Measurements from ENCODE around the gene IGFBP6. TPM values are rescaled to one million over a fixed set of nuclear protein-coding genes. Genes with fewer than 3 reads are reported as not detected.

IGFBP6 gene
- total RNA-seq, 1 donor from 2014 or later = 20.8 TPM

DNA sequence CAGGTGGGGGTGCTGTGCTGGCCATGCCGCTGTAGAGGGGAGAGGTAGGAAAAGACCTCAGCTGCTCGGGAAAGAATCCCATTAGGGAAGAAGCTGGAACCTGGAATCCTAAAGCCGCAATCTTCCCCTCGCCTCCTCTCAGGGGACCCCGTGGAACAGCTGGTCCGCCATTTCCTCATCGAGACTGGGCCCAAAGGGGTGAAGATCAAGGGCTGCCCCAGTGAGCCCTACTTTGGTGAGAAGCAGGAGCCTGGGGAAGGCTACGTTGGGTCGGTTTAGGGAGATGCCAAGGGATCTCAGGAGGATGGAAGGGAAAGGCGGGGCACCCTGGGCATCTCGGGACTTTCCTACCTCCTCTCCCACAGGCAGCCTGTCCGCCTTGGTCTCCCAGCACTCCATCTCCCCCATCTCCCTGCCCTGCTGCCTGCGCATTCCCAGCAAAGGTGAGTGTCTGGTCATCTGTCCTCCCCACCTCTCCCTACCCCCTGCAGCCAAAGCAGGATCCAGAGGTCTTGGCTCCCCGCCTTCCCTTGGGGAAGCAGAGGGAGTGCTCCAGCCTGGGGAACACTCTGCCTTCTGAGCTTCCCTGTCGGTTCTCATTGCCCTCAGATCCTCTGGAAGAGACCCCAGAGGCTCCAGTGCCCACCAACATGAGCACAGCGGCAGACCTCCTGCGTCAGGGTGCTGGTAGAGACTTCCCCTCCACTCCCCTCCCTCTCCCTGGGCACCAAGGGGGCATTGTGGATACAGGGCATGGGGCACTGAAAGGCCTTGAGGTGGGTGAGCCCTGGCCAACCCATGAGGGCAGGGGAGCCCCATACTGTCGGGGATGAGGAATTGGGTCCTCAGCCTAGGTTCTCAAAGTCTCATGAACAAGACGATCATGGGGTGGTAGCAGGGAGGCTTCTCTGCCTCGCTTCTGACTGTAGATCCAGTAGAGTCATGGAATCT lies 35.2 kb upstream of the IGFBP6 start:
- H3K9me3 ChIP-seq (ENCODE audit: insufficient read depth, low read depth, low read length) = no peaks in the 10 kb centered on the region
- no peak overlapping the region for H3K9ac ChIP-seq (ENCODE audit: low read length)
- H3K4me1 ChIP-seq (ENCODE audit: insufficient read depth, low read length) = peaks cover 25% of the 10 kb centered on the region
- H4K20me1 ChIP-seq (ENCODE audit: insufficient read depth, low read length) = peaks cover 17% of the 10 kb centered on the region
- H2AFZ ChIP-seq (ENCODE audit: low read depth, low read length) = no peak overlapping the region
- H3K79me2 ChIP-seq (ENCODE audit: insufficient read depth, low read length) = no peaks in the 10 kb centered on the region
- no peak for FAIRE-seq
- H3K27ac Mint-ChIP-seq (ENCODE audit: unreplicated experiment) = no peak overlapping the region
- peaks cover 13% of the 10 kb centered on the region for H3K4me1 Mint-ChIP-seq (ENCODE audit: low read depth, unreplicated experiment)
- no peak overlapping the region for H3K27ac ChIP-seq (ENCODE audit: low read depth, low read length)
- H3K4me3 Mint-ChIP-seq (ENCODE audit: unreplicated experiment) = no peak overlapping the region
- DNase-seq (ENCODE audit: low read depth) = no peak
- H3K9me3 Mint-ChIP-seq (ENCODE audit: unreplicated experiment) = no peaks in the 10 kb centered on the region
- no peak overlapping the region for H3K4me3 ChIP-seq (ENCODE audit: insufficient read depth, low read depth, low read length)
- no peaks in the 10 kb centered on the region for H3K27me3 Mint-ChIP-seq (ENCODE audit: low read depth, unreplicated experiment)
- no peaks in the 10 kb centered on the region for H3K27me3 ChIP-seq (ENCODE audit: insufficient read depth, low read length)
- TF ChIP-seq CTCF (IDR thresholded peaks at IDR 0.05; ENCODE audit: insufficient read depth, low read depth, low read length) (no peak), EZH2 (IDR thresholded peaks at IDR 0.05; ENCODE audit: insufficient read depth, low read length) (no peak)
- H3K36me3 Mint-ChIP-seq (ENCODE audit: low read depth, unreplicated experiment) = peaks cover 21% of the 10 kb centered on the region
- H3K4me2 ChIP-seq (ENCODE audit: low read length) = no peak overlapping the region
- H3K36me3 ChIP-seq (ENCODE audit: insufficient read depth, low read length) = no peaks in the 10 kb centered on the region

- Histone ChIP-seq H3K27ac (ENCODE audit: low read depth, low read length) (no peak overlapping the region), H2AFZ (ENCODE audit: low read depth, low read length) (no peak overlapping the region), H3K36me3 (ENCODE audit: insufficient read depth, low read length) (no peaks in the 10 kb centered on the region), H4K20me1 (ENCODE audit: insufficient read depth, low read length) (peaks cover 17% of the 10 kb centered on the region), H3K4me3 (ENCODE audit: insufficient read depth, low read depth, low read length) (no peak overlapping the region), H3K79me2 (ENCODE audit: insufficient read depth, low read length) (no peaks in the 10 kb centered on the region), H3K4me2 (ENCODE audit: low read length) (no peak overlapping the region), H3K4me1 (ENCODE audit: insufficient read depth, low read length) (peaks cover 30% of the 10 kb centered on the region), H3K27me3 (ENCODE audit: insufficient read depth, low read length) (no peaks in the 10 kb centered on the region), H3K9ac (ENCODE audit: low read length) (no peak overlapping the region), H3K9me3 (ENCODE audit: insufficient read depth, low read depth, low read length) (no peaks in the 10 kb centered on the region)
- Mint-ChIP-seq H3K27me3 (ENCODE audit: low read depth, unreplicated experiment) (no peaks in the 10 kb centered on the region), H3K27ac (ENCODE audit: unreplicated experiment) (no peak overlapping the region), H3K36me3 (ENCODE audit: low read depth, unreplicated experiment) (peaks cover 15% of the 10 kb centered on the region), H3K9me3 (ENCODE audit: unreplicated experiment) (no peaks in the 10 kb centered on the region), H3K4me1 (ENCODE audit: low read depth, unreplicated experiment) (peaks cover 12% of the 10 kb centered on the region), H3K4me3 (ENCODE audit: unreplicated experiment) (no peak overlapping the region)
- TF ChIP-seq CTCF (IDR thresholded peaks at IDR 0.05; ENCODE audit: insufficient read depth, low read depth, low read length) (no peak), EZH2 (IDR thresholded peaks at IDR 0.05; ENCODE audit: insufficient read depth, low read length) (no peak)
- FAIRE-seq (no peak), DNase-seq (ENCODE audit: low read depth) (no peak)
Measured at GRCh38 chr12:53062977-53063707, 34.3 kb upstream of the IGFBP6 start.

Data from astrocyte (in vitro differentiated cells and primary cell).